ENCODE results near the gene MAN1C1. TPM values are rescaled to one million over a fixed set of nuclear protein-coding genes. Genes with fewer than 3 reads are reported as not detected.
A peak's percentile ranks its signal among the peaks of the same experiment; 100 is the strongest.

The MAN1C1 gene
- total RNA-seq, 2 donors from 2014 or later, result 4.4 to 10.9 TPM

GRCh38 chr1:25813734-25814471 is 197.3 kb downstream of the MAN1C1 start:
- TF ChIP-seq CTCF (IDR thresholded peaks at IDR 0.05), result no peak
- TF ChIP-seq POLR2A (IDR thresholded peaks at IDR 0.05), result no peak
- no peaks in the 10 kb centered on the region for H3K9me3 ChIP-seq
- H3K27ac ChIP-seq, result no peak overlapping the region
- 80 to 92% methylated on average over 18 to 21 of the region's 24 CpGs for WGBS, 2 donors
- peaks cover 0 to 8% of the 10 kb centered on the region in 2 donors for H3K36me3 ChIP-seq (replicated peaks in 1 of 2; ENCODE audit: insufficient read depth in 1 of 2, low read depth in 2 of 2)
- H3K4me1 ChIP-seq, result peaks cover 25% of the 10 kb centered on the region
- no peak for ATAC-seq
- intact Hi-C loops (cut with DNase I), result no loop called here
- DNase-seq, result no peak
- no peaks in the 10 kb centered on the region for H3K27me3 ChIP-seq
- H3K4me3 ChIP-seq, result no peak overlapping the region

DNA sequence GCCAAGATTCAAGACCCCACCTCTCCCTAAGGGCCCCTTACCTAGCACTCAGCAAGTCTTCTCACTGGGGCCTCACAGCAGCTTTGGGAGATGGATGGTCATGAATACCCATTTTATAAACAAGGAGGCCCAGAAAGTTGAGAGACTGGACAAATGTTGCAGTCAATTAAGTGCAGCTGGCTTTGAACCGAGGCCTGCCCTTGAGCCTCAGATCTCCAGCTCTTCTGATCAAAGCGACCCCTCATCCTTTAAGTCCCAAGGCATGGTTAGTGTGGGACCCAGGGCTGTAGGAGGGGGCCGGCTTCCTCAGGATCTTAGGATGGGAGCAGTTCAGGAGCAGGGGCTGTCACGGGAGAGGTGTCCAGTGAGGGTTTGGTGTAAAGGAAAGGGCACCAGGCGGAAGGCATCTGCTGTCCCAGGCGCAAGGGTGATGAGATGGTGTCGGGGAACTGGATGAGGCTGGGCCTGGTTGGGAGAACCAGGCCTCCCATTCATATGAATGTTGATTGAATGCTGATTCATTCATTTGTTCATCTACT is 198.0 kb downstream of the MAN1C1 start:
- H3K9me3 ChIP-seq, result no peaks in the 10 kb centered on the region
- H3K4me3 ChIP-seq, result no peak overlapping the region
- TF ChIP-seq POLR2A (IDR thresholded peaks at IDR 0.05) (no peak), CTCF (IDR thresholded peaks at IDR 0.05) (no peak)
- ATAC-seq (no peak), DNase-seq (peak in 1 of 4 donors; percentile 10)
- intact Hi-C loops (cut with DNase I), result no loop called here
- H3K27me3 ChIP-seq, result no peaks in the 10 kb centered on the region
- H3K4me1 ChIP-seq, result peaks cover 29% of the 10 kb centered on the region
- H3K27ac ChIP-seq, result no peak overlapping the region
- H3K36me3 ChIP-seq (replicated peaks in 1 of 2; ENCODE audit: insufficient read depth in 1 of 2, low read depth in 2 of 2), result peaks cover 0 to 8% of the 10 kb centered on the region in 2 donors
- whole genome bisulfite sequencing, 2 donors, result 79 to 90% methylated on average over 6 to 7 of the region's 7 CpGs

- no peak overlapping the region for H3K27ac ChIP-seq
- intact Hi-C loops (cut with DNase I), result no loop called here
- WGBS, 2 donors, result 86 to 87% methylated on average over 12 to 22 of the region's 24 CpGs
Measured at GRCh38 chr1:25815208-25816111, 198.9 kb downstream of the MAN1C1 start.

GRCh38 chr1:25816112-25816718 is 199.6 kb downstream of the MAN1C1 start:
- WGBS, 2 donors, result 81 to 88% methylated on average over 12 to 15 of the region's 15 CpGs
- no peaks in the 10 kb centered on the region for H3K27me3 ChIP-seq
- TF ChIP-seq CTCF (IDR thresholded peaks at IDR 0.05) (no peak), POLR2A (IDR thresholded peaks at IDR 0.05) (no peak)
- no peak overlapping the region for H3K4me3 ChIP-seq
- DNase-seq (peak in 1 of 4 donors; percentile 7), ATAC-seq (no peak)
- no peaks in the 10 kb centered on the region for H3K9me3 ChIP-seq
- intact Hi-C loops (cut with DNase I), result no loop called here
- H3K36me3 ChIP-seq (replicated peaks in 1 of 2; ENCODE audit: insufficient read depth in 1 of 2, low read depth in 2 of 2), result peaks cover 0 to 8% of the 10 kb centered on the region in 2 donors
- H3K4me1 ChIP-seq, result peaks cover 25% of the 10 kb centered on the region
- no peak overlapping the region for H3K27ac ChIP-seq

More at GRCh38 chr1:25815208-25816111, 198.9 kb downstream of the MAN1C1 start:
- ATAC-seq, result no peak
- TF ChIP-seq CTCF (IDR thresholded peaks at IDR 0.05) (no peak), POLR2A (IDR thresholded peaks at IDR 0.05) (no peak)
- H3K27me3 ChIP-seq, result no peaks in the 10 kb centered on the region
- peaks cover 0 to 8% of the 10 kb centered on the region in 2 donors for H3K36me3 ChIP-seq (replicated peaks in 1 of 2; ENCODE audit: insufficient read depth in 1 of 2, low read depth in 2 of 2)
- DNase-seq, result peak in 1 of 4 donors; percentile 13
- H3K4me1 ChIP-seq, result peaks cover 24% of the 10 kb centered on the region
- H3K9me3 ChIP-seq, result no peaks in the 10 kb centered on the region
- no peak overlapping the region for H3K4me3 ChIP-seq

Data from body of pancreas (tissue), 4 donors.